AG10803 (cell line): ENCODE results near the gene NFE2L3.
"Not testable (repeated sequence)": the region's sequence is repeated elsewhere in the genome, so short reads cannot be mapped to it uniquely, and the experiment has no call there.

Experiments used
- DNase-seq: peaks from one replicate; pipeline ENCODE4 v3.0.0; 2010; ENCODE audit warnings: low read depth
- H3K4me3 ChIP-seq: 2 replicates; pipeline ENCODE4 v1.5.1; 2011; ENCODE audit warnings: mild to moderate bottlenecking, low read length, control low read depth
- CTCF ChIP-seq: conservative IDR thresholded peaks from 2 replicates; pipeline ENCODE4 v1.5.1; 2011; ENCODE audit warnings: mild to moderate bottlenecking, low read length, control low read depth, inconsistent platforms

Gene NFE2L3

GRCh38 chr7:26170663-26171062 is 18.7 kb downstream of the NFE2L3 start:
- no peak for DNase-seq
- no peak for TF ChIP-seq CTCF

GRCh38 chr7:26171601-26172000 is 19.6 kb downstream of the NFE2L3 start:
- no peak overlapping the region for H3K4me3 ChIP-seq
- no peak for DNase-seq
- no peak for TF ChIP-seq CTCF

More at GRCh38 chr7:26170663-26171062, 18.7 kb downstream of the NFE2L3 start:
- H3K4me3 ChIP-seq: no peak overlapping the region

- no peak overlapping the region for H3K4me3 ChIP-seq
- no peak for DNase-seq
- TF ChIP-seq CTCF: no peak
These were observed 20.1 kb downstream of the NFE2L3 start for GRCh38 chr7:26172048-26172447.

GRCh38 chr7:26175903-26176302 is 23.9 kb downstream of the NFE2L3 start:
- not testable (repeated sequence) for H3K4me3 ChIP-seq, DNase-seq

GRCh38 chr7:26176696-26177095 is 24.7 kb downstream of the NFE2L3 start:
- DNase-seq: not testable (repeated sequence)

GRCh38 chr7:26177269-26177668 is 25.3 kb downstream of the NFE2L3 start:
- H3K4me3 ChIP-seq, DNase-seq: not testable (repeated sequence)

More at GRCh38 chr7:26176696-26177095, 24.7 kb downstream of the NFE2L3 start:
- not testable (repeated sequence) for H3K4me3 ChIP-seq

GRCh38 chr7:26178272-26178960 is 26.4 kb downstream of the NFE2L3 start:
- H3K4me3 ChIP-seq: no peak overlapping the region
- no peak for TF ChIP-seq CTCF
- DNase-seq: no peak

- no peak overlapping the region for H3K4me3 ChIP-seq
- TF ChIP-seq CTCF: no peak
- DNase-seq: no peak
These were observed 27.4 kb downstream of the NFE2L3 start for GRCh38 chr7:26179422-26179821.
